HEK293 (cell line): ENCODE measurements around the gene SMIM22.

Experiments
- CTCF ChIA-PET: fragments of 350-600 bp; formaldehyde crosslinking; extraction: SDS; loops from one replicate; lab custom pipeline; 2021; ENCODE audit warnings: antibody characterized with exemption; lab: Yijun Ruan, JAX
- POLR2A ChIA-PET: fragments of 300-600 bp; formaldehyde crosslinking; extraction: SDS; loops from one replicate; lab custom pipeline; 2020; ENCODE audit warnings: antibody characterized with exemption, inconsistent platforms; lab: Yijun Ruan, JAX
- H3K27ac ChIP-seq: fragments of 200-500 bp; sonication (Bioruptor generic); 2 replicates; pipeline ENCODE4 v1.5.1; 2014; ENCODE audit warnings: low read depth, low read length, control low read depth, inconsistent platforms; ENCODE audit errors: extremely low read depth
- H3K36me3 ChIP-seq, 2 experiments: fragments of 200-500 bp in 1 of 2; sonication (Bioruptor generic) in 1 of 2; 1 replicate in 1 of 2; 2 replicates in 1 of 2; pipeline ENCODE4 v1.5.1; 2014 to 2017; ENCODE audit warnings: inconsistent platforms in 2 of 2, low read length in 2 of 2; ENCODE audit not compliant: control insufficient read depth in 2 of 2, insufficient read depth in 1 of 2
- H3K4me1 ChIP-seq: fragments of 200-500 bp; sonication (Bioruptor generic); 2 replicates; pipeline ENCODE4 v1.5.1; 2014; ENCODE audit warnings: mild to moderate bottlenecking, low read length, inconsistent platforms; ENCODE audit not compliant: control insufficient read depth, insufficient read depth
- H3K4me3 ChIP-seq: 2 replicates; pipeline ENCODE4 v1.5.1; 2011; ENCODE audit warnings: low read depth, mild to moderate bottlenecking, control low read depth, low read length, moderate library complexity
- H3K9me3 ChIP-seq: fragments of 200-500 bp; sonication (Bioruptor generic); 2 replicates; pipeline ENCODE4 v1.5.1; 2014; ENCODE audit warnings: low read depth, low read length, inconsistent platforms; ENCODE audit not compliant: control insufficient read depth, insufficient read depth
- EGR2 ChIP-seq: fragments of 450-650 bp; formaldehyde crosslinking; IDR thresholded peaks from 2 replicates; pipeline ENCODE4 v1.5.1; 2016; ENCODE audit warnings: low read depth, missing biosample characterization, missing genetic modification characterization
- ELK4 ChIP-seq: IDR thresholded peaks from 2 replicates; pipeline ENCODE4 v1.6.1; 2011; ENCODE audit warnings: mild to moderate bottlenecking, low read depth, low read length, borderline replicate concordance
- IKZF3 ChIP-seq: fragments of 450-650 bp; IDR thresholded peaks from 2 replicates; pipeline ENCODE4 v1.5.0; 2018; ENCODE audit warnings: missing biosample characterization, mild to moderate bottlenecking, missing genetic modification characterization, moderate library complexity
- KLF1 ChIP-seq: fragments of 450-650 bp; formaldehyde crosslinking; IDR thresholded peaks from 2 replicates; pipeline ENCODE4 v1.5.1; 2016; ENCODE audit warnings: missing biosample characterization, missing genetic modification characterization
- OVOL3 ChIP-seq: fragments of 450-650 bp; formaldehyde crosslinking; IDR thresholded peaks from 2 replicates; pipeline ENCODE4 v1.5.1; 2016; ENCODE audit warnings: missing biosample characterization, missing genetic modification characterization
- PRDM10 ChIP-seq: fragments of 450-650 bp; formaldehyde crosslinking; IDR thresholded peaks from 2 replicates; pipeline ENCODE4 v1.5.1; 2016; ENCODE audit warnings: missing biosample characterization, missing genetic modification characterization
- ZFP37 ChIP-seq: fragments of 450-650 bp; formaldehyde crosslinking; IDR thresholded peaks from 2 replicates; pipeline ENCODE4 v1.5.1; 2016; ENCODE audit warnings: missing biosample characterization, missing genetic modification characterization
- ZNF202 ChIP-seq: fragments of 450-650 bp; formaldehyde crosslinking; IDR thresholded peaks from 2 replicates; pipeline ENCODE4 v1.5.1; 2016; ENCODE audit warnings: missing biosample characterization, missing genetic modification characterization, borderline replicate concordance
- ZNF23 ChIP-seq: fragments of 450-650 bp; formaldehyde crosslinking; IDR thresholded peaks from 2 replicates; pipeline ENCODE4 v1.5.1; 2016; ENCODE audit warnings: missing biosample characterization, missing genetic modification characterization, borderline replicate concordance
- ZNF623 ChIP-seq: fragments of 450-650 bp; formaldehyde crosslinking; IDR thresholded peaks from 2 replicates; pipeline ENCODE4 v1.5.1; 2016; ENCODE audit warnings: missing biosample characterization, missing genetic modification characterization
- ZXDB ChIP-seq: fragments of 450-650 bp; formaldehyde crosslinking; IDR thresholded peaks from 2 replicates; pipeline ENCODE4 v1.5.1; 2016; ENCODE audit warnings: missing biosample characterization, missing genetic modification characterization
- TF ChIP-seq, protein P1 (sequence below): fragments of 450-650 bp; formaldehyde crosslinking; conservative IDR thresholded peaks from 2 replicates; pipeline ENCODE4 v1.5.1; 2016; ENCODE audit warnings: low read depth, missing biosample characterization, missing genetic modification characterization
- TF ChIP-seq, protein P2 (sequence below): fragments of 450-650 bp; formaldehyde crosslinking; IDR thresholded peaks from 2 replicates; pipeline ENCODE4 v1.5.1; 2016; ENCODE audit warnings: missing biosample characterization, missing genetic modification characterization

SMIM22 gene

DNA sequence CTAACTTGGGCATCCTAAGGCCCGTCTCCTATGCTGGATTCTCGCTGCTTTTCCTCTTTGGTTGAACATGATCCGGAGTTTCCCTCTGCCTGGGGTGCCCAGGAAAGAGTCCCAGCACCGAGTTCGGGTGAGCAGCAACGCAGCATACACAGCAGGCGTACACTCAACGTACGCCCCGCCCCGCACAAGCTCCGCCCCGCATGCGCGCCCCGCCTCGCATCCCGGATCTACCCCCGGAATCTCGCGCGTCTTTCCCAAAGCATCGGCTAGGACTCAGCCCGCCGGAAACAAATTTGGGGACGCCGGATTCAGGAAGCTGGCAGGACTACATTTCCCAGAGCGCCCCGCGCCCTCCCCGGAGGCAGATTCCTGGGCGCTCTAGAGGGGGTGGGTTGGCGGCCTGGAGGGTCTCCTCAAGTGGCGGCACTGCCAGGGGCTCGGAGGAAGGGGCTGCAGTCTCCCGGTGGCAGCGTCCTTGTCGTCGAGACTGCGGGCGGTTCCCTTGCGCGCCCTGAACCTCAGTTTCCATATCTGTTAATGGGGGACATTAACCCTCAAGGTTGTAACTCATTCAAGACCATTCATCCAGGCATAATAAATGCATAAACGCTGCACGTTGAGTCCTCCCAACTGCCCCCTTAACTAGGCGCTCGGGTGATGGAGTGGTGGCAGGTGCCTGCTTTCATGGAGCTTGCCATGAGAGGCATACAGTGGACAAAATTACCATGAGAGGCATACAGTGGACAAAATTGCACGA lies 26.4 kb upstream of the SMIM22 start (continued):
- TF ChIP-seq ELK4 (peak; percentile 52; the same call in 1 of the 2 replicates), IKZF3 (tag by site-specific recombination) (peak; percentile 100), EGR2 (peak; percentile 37), OVOL3 (tag by site-specific recombination) (no peak), KLF1 (tag by site-specific recombination) (0 out of 2 replicates have a peak, but pooled peaks have one; percentile 13), ZXDB (tag by site-specific recombination) (peak; percentile 65)
- TF ChIP-seq, protein P1, sequence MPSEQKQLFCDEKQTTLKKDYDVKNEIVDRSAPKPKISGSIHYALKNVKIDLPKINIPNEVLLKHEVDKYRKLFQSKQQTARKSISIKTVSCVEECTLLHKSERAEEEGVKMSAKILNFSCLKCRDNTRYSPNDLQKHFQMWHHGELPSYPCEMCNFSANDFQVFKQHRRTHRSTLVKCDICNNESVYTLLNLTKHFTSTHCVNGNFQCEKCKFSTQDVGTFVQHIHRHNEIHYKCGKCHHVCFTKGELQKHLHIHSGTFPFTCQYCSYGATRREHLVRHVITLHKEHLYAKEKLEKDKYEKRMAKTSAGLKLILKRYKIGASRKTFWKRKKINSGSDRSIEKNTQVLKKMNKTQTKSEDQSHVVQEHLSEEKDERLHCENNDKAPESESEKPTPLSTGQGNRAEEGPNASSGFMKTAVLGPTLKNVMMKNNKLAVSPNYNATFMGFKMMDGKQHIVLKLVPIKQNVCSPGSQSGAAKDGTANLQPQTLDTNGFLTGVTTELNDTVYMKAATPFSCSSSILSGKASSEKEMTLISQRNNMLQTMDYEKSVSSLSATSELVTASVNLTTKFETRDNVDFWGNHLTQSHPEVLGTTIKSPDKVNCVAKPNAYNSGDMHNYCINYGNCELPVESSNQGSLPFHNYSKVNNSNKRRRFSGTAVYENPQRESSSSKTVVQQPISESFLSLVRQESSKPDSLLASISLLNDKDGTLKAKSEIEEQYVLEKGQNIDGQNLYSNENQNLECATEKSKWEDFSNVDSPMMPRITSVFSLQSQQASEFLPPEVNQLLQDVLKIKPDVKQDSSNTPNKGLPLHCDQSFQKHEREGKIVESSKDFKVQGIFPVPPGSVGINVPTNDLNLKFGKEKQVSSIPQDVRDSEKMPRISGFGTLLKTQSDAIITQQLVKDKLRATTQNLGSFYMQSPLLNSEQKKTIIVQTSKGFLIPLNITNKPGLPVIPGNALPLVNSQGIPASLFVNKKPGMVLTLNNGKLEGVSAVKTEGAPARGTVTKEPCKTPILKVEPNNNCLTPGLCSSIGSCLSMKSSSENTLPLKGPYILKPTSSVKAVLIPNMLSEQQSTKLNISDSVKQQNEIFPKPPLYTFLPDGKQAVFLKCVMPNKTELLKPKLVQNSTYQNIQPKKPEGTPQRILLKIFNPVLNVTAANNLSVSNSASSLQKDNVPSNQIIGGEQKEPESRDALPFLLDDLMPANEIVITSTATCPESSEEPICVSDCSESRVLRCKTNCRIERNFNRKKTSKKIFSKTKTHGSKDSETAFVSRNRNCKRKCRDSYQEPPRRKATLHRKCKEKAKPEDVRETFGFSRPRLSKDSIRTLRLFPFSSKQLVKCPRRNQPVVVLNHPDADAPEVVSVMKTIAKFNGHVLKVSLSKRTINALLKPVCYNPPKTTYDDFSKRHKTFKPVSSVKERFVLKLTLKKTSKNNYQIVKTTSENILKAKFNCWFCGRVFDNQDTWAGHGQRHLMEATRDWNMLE (tag by site-specific recombination): peak; percentile 65

DNA sequence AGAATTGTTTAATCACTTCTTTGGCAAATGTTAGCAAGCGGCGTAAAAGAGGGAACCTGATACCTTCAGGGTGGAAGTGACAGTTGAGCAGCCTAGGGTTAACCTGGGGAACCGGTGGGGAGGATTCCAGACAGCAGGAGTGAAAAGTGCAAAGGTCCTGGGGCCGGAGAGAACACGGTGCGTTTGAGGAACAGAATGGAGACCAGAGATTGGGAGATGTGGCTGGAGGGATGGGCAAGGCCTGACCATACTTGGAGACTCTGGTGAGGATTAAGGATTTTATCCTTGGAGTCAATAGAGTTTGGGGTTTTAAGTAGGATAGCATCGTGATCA lies 25.9 kb upstream of the SMIM22 start:
- peak overlapping the region; percentile 46; the same call in 1 of the 2 replicates for H3K27ac ChIP-seq
- H3K36me3 ChIP-seq: peaks cover 0 to 11% of the 10 kb centered on the region in 2 experiments; a peak in 2 of 3 replicates
- no peak overlapping the region for H3K4me3 ChIP-seq
- H3K9me3 ChIP-seq: no peaks in the 10 kb centered on the region
- TF ChIP-seq ZNF23 (tag by site-specific recombination): no peak
- TF ChIP-seq, protein P2, sequence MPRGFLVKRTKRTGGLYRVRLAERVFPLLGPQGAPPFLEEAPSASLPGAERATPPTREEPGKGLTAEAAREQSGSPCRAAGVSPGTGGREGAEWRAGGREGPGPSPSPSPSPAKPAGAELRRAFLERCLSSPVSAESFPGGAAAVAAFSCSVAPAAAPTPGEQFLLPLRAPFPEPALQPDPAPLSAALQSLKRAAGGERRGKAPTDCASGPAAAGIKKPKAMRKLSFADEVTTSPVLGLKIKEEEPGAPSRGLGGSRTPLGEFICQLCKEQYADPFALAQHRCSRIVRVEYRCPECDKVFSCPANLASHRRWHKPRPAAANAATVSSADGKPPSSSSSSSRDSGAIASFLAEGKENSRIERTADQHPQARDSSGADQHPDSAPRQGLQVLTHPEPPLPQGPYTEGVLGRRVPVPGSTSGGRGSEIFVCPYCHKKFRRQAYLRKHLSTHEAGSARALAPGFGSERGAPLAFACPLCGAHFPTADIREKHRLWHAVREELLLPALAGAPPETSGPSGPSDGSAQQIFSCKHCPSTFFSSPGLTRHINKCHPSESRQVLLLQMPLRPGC (tag by site-specific recombination): no peak
- 0 out of 2 replicates have a peak, but pooled peaks have one; percentile 29 for TF ChIP-seq ZFP37 (tag by site-specific recombination)
- 0 out of 2 replicates have a peak, but pooled peaks have one; percentile 3 for TF ChIP-seq ZNF202 (tag by site-specific recombination)
- peak; percentile 96 for TF ChIP-seq ZNF623 (tag by site-specific recombination)
- ChIA-PET CTCF (interaction anchor here (0.5 kb wide), 1 partner anchor 12 kb away, joined by 6 read pairs; no protein-coding TSS in a partner anchor), POLR2A (interaction anchor here (0.6 to 3.9 kb wide), 11 partner anchors 10 to 1727 kb away, joined by 3 to 43 read pairs (median 4); partner anchors contain the start of genes ANKS3, DNAAF8, GLYR1 and ROGDI)
- no peaks in the 10 kb centered on the region; the same call in 1 of the 2 replicates for H3K4me1 ChIP-seq

DNA sequence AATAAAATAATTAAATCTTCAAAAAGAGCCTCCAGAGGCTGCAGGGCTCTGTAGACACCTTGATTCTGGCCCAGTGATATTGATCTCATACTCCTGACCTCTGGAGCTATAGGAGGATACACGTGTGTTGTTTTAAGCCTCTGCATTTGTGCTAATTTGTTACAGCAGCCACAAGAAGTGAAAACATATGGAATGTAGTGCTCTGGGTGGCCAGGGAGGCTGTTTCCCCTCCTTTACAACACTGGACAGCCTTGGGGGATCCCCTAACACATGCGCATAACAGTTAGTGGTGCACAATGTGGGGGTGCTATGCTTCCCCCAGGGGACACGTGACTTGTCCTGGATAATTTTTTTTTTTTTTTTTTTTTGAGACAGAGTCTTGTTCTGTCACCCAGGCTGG lies 23.5 kb upstream of the SMIM22 start:
- H3K27ac ChIP-seq: no peak overlapping the region
- no peak overlapping the region for H3K4me3 ChIP-seq
- H3K9me3 ChIP-seq: no peaks in the 10 kb centered on the region
- no peaks in the 10 kb centered on the region for H3K4me1 ChIP-seq
- POLR2A ChIA-PET: interaction anchor here (0.7 kb wide), 1 partner anchor 166 kb away, joined by 5 read pairs; the partner anchor contains the start of gene PPL
- H3K36me3 ChIP-seq: no peaks in the 10 kb centered on the region
- TF ChIP-seq PRDM10 (peak; percentile 86), IKZF3 (tag by site-specific recombination) (no peak)
- CTCF ChIA-PET: no interaction called here
